ENCODE measurements around the gene NLRC4.

DNA sequence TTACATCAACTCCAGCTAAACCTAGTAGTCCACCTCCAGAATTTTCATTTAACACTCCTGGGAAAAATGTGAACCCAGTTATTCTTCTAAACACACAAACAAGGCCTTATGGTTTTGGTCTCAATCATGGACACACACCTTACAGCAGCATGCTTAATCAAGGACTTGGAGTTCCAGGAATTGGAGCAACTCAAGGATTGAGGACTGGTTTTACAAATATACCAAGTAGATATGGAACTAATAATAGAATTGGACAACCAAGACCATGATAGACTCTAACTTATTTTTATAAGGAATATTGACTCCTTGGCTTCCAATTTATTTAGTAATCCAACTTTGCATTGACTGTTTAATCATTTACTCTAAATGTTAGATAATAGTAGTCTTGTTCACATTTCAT is 44.2 kb downstream of the NLRC4 start:
- TF ChIP-seq, protein P1, sequence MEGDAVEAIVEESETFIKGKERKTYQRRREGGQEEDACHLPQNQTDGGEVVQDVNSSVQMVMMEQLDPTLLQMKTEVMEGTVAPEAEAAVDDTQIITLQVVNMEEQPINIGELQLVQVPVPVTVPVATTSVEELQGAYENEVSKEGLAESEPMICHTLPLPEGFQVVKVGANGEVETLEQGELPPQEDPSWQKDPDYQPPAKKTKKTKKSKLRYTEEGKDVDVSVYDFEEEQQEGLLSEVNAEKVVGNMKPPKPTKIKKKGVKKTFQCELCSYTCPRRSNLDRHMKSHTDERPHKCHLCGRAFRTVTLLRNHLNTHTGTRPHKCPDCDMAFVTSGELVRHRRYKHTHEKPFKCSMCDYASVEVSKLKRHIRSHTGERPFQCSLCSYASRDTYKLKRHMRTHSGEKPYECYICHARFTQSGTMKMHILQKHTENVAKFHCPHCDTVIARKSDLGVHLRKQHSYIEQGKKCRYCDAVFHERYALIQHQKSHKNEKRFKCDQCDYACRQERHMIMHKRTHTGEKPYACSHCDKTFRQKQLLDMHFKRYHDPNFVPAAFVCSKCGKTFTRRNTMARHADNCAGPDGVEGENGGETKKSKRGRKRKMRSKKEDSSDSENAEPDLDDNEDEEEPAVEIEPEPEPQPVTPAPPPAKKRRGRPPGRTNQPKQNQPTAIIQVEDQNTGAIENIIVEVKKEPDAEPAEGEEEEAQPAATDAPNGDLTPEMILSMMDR (conservative IDR thresholded peaks at IDR 0.05; ENCODE audit: low read depth, low read length): no peak
- TF ChIP-seq EZH2 (IDR thresholded peaks at IDR 0.05; ENCODE audit: borderline replicate concordance, low read depth, low read length, poor library complexity, severe bottlenecking): no peak

All from A673 (cell line).